Upper lobe of left lung (tissue), 6 donors: Measurements from ENCODE around the gene BTG3. TPM values are rescaled to one million over a fixed set of nuclear protein-coding genes. Genes with fewer than 3 reads are reported as not detected.
A peak's percentile ranks its signal among the peaks of the same experiment; 100 is the strongest.

Experiments
- ATAC-seq, 2 donors: fragments of 200-7000 bp; cut with Tn5 transposase; one replicate each; pipeline ENCODE4 v1.9.1; 2022; ENCODE audit warnings: mild to moderate bottlenecking in 2 of 2, moderate library complexity in 2 of 2; ENCODE audit not compliant: low FRiP score in 2 of 2
- DNase-seq, 2 donors: peaks; one replicate each; pipeline ENCODE4 v3.0.0-alpha.2; 2019 to 2020
- H3K27ac ChIP-seq, 4 donors: fragments of 200-600 bp; sonication (generic); one replicate each; pipeline ENCODE4 v1.5.1; 2016 to 2019
- H3K27me3 ChIP-seq, 4 donors: fragments of 200-600 bp; sonication (generic); one replicate each; pipeline ENCODE4 v1.5.1; 2017 to 2019
- H3K36me3 ChIP-seq, 4 donors: fragments of 200-600 bp; sonication (generic); one replicate each; pipeline ENCODE4 v1.5.1; 2016 to 2019
- H3K4me1 ChIP-seq, 4 donors: fragments of 200-600 bp; sonication (generic); one replicate each; pipeline ENCODE4 v1.5.1; 2018 to 2019
- H3K4me3 ChIP-seq, 4 donors: fragments of 200-600 bp; sonication (generic); one replicate each; pipeline ENCODE4 v1.5.1; 2017 to 2019; ENCODE audit warnings: mild to moderate bottlenecking in 2 of 4, moderate library complexity in 1 of 4
- H3K9me3 ChIP-seq, 4 donors: fragments of 200-600 bp; sonication (generic); one replicate each; pipeline ENCODE4 v1.5.1; 2018 to 2019
- CTCF ChIP-seq, 6 experiments: fragments of 450-650 bp in 4 of 6; fragments of 200-600 bp in 2 of 6; sonication (generic) in 2 of 6; IDR thresholded peaks; one replicate each; pipeline ENCODE4 v1.5.1; 2016 to 2019; ENCODE audit warnings: antibody characterized with exemption in 6 of 6
- EP300 ChIP-seq, 4 donors: sonication (generic); formaldehyde crosslinking; IDR thresholded peaks; one replicate each; pipeline ENCODE4 v1.5.1; 2017; ENCODE audit warnings: antibody characterized with exemption in 4 of 4, control low read depth in 2 of 4
- POLR2A ChIP-seq, 4 donors: fragments of 450-650 bp; IDR thresholded peaks; one replicate each; pipeline ENCODE4 v1.5.1; 2016 to 2017; ENCODE audit warnings: antibody characterized with exemption in 4 of 4, mild to moderate bottlenecking in 2 of 4
- POLR2AphosphoS5 ChIP-seq, 2 donors: sonication (generic); formaldehyde crosslinking; IDR thresholded peaks; one replicate each; pipeline ENCODE4 v1.5.1; 2017; ENCODE audit warnings: antibody characterized with exemption in 2 of 2
- WGBS, 2 donors: methylation state at CpG; one replicate each; pipeline ENCODE4 v1.1.5; 2017 to 2018; 5-methylcytosine and 5-hydroxymethylcytosine counted together
- total RNA-seq, 6 donors: library from RNA; depleted of rRNA in 4 of 6; stranded (reverse); fragments of >200 nt in 4 of 6; gene quantifications; one replicate each; pipeline versions ENCODE4 v1.1.0 to v1.2.1, GENCODE V29; 2016 to 2021
- donor health status: DM: no; HTN: no; CAD: no; lungs with moderate emphysema.
- donor health status: DM: no; HTN: yes; CAD: no; lungs with severe emphysema.

BTG3 gene
- total RNA-seq, 6 donors from 2014 or later: 50.7 to 189 (median 88.3) TPM

GRCh38 chr21:17631195-17631594 is 18.5 kb upstream of the BTG3 start:
- DNase-seq (no peak), ATAC-seq (no peak)
- TF ChIP-seq CTCF (IDR thresholded peaks at IDR 0.05) (no peak), POLR2AphosphoS5 (IDR thresholded peaks at IDR 0.05) (no peak), EP300 (IDR thresholded peaks at IDR 0.05) (no peak), POLR2A (IDR thresholded peaks at IDR 0.05) (no peak)
- Histone ChIP-seq H3K4me3 (no peak overlapping the region), H3K36me3 (no peaks in the 10 kb centered on the region), H3K27me3 (no peaks in the 10 kb centered on the region), H3K9me3 (no peaks in the 10 kb centered on the region), H3K27ac (no peak overlapping the region), H3K4me1 (no peaks in the 10 kb centered on the region)
- 70 to 72% methylated on average over 4 of the region's 4 CpGs for WGBS, 2 donors

- Histone ChIP-seq H3K36me3 (no peaks in the 10 kb centered on the region), H3K4me1 (no peaks in the 10 kb centered on the region), H3K9me3 (no peaks in the 10 kb centered on the region), H3K27ac (no peak overlapping the region), H3K4me3 (no peak overlapping the region), H3K27me3 (no peaks in the 10 kb centered on the region)
- WGBS, 2 donors: 84 to 91% methylated on average over 2 of the region's 2 CpGs
- TF ChIP-seq EP300 (IDR thresholded peaks at IDR 0.05) (no peak), CTCF (IDR thresholded peaks at IDR 0.05) (no peak), POLR2AphosphoS5 (IDR thresholded peaks at IDR 0.05) (no peak), POLR2A (IDR thresholded peaks at IDR 0.05) (no peak)
- DNase-seq (no peak), ATAC-seq (no peak)
Observed at GRCh38 chr21:17622018-17622417, 9.3 kb upstream of the BTG3 start.

- no peak for DNase-seq
- TF ChIP-seq POLR2AphosphoS5 (IDR thresholded peaks at IDR 0.05): no peak
- TF ChIP-seq CTCF (IDR thresholded peaks at IDR 0.05): no peak
- no peak for TF ChIP-seq EP300 (IDR thresholded peaks at IDR 0.05)
- no peak for TF ChIP-seq POLR2A (IDR thresholded peaks at IDR 0.05)
Observed at GRCh38 chr21:17616831-17617230, 4.1 kb upstream of the BTG3 start.

GRCh38 chr21:17613242-17613676 is 558 bp upstream of the BTG3 start:
- DNase-seq (peak; percentile 69 to 87), ATAC-seq (peak; percentile 34 to 87)
- peaks cover 0 to 4% (median 0%) of the 10 kb centered on the region in 4 donors for H3K36me3 ChIP-seq
- 28 to 42% methylated on average over 8 to 15 of the region's 16 CpGs for WGBS, 2 donors
- peaks cover 8 to 15% (median 11%) of the 10 kb centered on the region in 4 donors for H3K4me1 ChIP-seq
- TF ChIP-seq POLR2AphosphoS5 (IDR thresholded peaks at IDR 0.05) (peak in 1 of 2 donors; percentile 47), EP300 (IDR thresholded peaks at IDR 0.05) (peak in 2 of 4 donors; percentile 37 to 77), CTCF (IDR thresholded peaks at IDR 0.05) (peak in 2 of 6 experiments; percentile 9 to 28), POLR2A (IDR thresholded peaks at IDR 0.05) (no peak)
- H3K4me3 ChIP-seq: peak overlapping the region; percentile 65 to 78 (median 71)
- H3K27me3 ChIP-seq: no peaks in the 10 kb centered on the region
- no peaks in the 10 kb centered on the region for H3K9me3 ChIP-seq
- H3K27ac ChIP-seq: peak overlapping the region; percentile 95 to 96 (median 95)

More at GRCh38 chr21:17616831-17617230, 4.1 kb upstream of the BTG3 start:
- ATAC-seq: no peak
- Histone ChIP-seq H3K27me3 (no peaks in the 10 kb centered on the region), H3K9me3 (no peaks in the 10 kb centered on the region), H3K27ac (no peak overlapping the region), H3K4me1 (peaks cover 0 to 4% (median 2%) of the 10 kb centered on the region in 4 donors), H3K36me3 (no peaks in the 10 kb centered on the region), H3K4me3 (no peak overlapping the region)
- 85 to 86% methylated on average over 1 of the region's 1 CpG for WGBS, 2 donors

- Histone ChIP-seq H3K36me3 (peaks cover 0 to 15% (median 0%) of the 10 kb centered on the region in 4 donors), H3K27ac (peak overlapping the region; percentile 95 to 96 (median 95)), H3K9me3 (no peaks in the 10 kb centered on the region), H3K4me3 (peak overlapping the region; percentile 65 to 78 (median 71)), H3K4me1 (peaks cover 8 to 20% (median 11%) of the 10 kb centered on the region in 4 donors), H3K27me3 (no peaks in the 10 kb centered on the region)
- ATAC-seq: peak; percentile 71 to 72
- peak in 1 of 4 donors; percentile 13 for TF ChIP-seq EP300 (IDR thresholded peaks at IDR 0.05)
- TF ChIP-seq CTCF (IDR thresholded peaks at IDR 0.05): no peak
- TF ChIP-seq POLR2AphosphoS5 (IDR thresholded peaks at IDR 0.05): no peak
- TF ChIP-seq POLR2A (IDR thresholded peaks at IDR 0.05): peak in 1 of 4 donors; percentile 25
- 0 to 1% methylated on average over 1 to 23 of the region's 50 CpGs for WGBS, 2 donors
- peak; percentile 80 to 90 for DNase-seq
Observed at GRCh38 chr21:17612023-17612564, 607 bp downstream of the BTG3 start.
